AG09319 (cell line): Measurements from ENCODE around the gene AVPR2.

Source experiments
- DNase-seq: peaks from one replicate; pipeline ENCODE4 v3.0.0-alpha.2; 2010; ENCODE audit warnings: low read depth; ENCODE audit errors: extremely low read depth
- CTCF ChIP-seq: IDR thresholded peaks from 2 replicates; pipeline ENCODE4 v1.5.1; 2011; ENCODE audit warnings: low read depth, mild to moderate bottlenecking, inconsistent platforms, low read length, moderate library complexity

AVPR2 gene

GRCh38 chrX:153863251-153863991, 41.1 kb upstream of the AVPR2 start:
- no peak for DNase-seq
- TF ChIP-seq CTCF: no peak

- TF ChIP-seq CTCF: no peak
- DNase-seq: no peak
Observed at GRCh38 chrX:153864101-153864500, 40.4 kb upstream of the AVPR2 start.

- no peak for TF ChIP-seq CTCF
- no peak for DNase-seq
Observed at GRCh38 chrX:153864561-153865320, 39.7 kb upstream of the AVPR2 start.

- no peak for DNase-seq
Observed at GRCh38 chrX:153865321-153865580, 39.2 kb upstream of the AVPR2 start.

GRCh38 chrX:153865685-153866084, 38.8 kb upstream of the AVPR2 start:
- no peak for DNase-seq
- no peak for TF ChIP-seq CTCF

More at GRCh38 chrX:153865321-153865580, 39.2 kb upstream of the AVPR2 start:
- TF ChIP-seq CTCF: no peak

- TF ChIP-seq CTCF: no peak
- no peak for DNase-seq
Observed at GRCh38 chrX:153866302-153867019, 38.0 kb upstream of the AVPR2 start.

GRCh38 chrX:153867139-153867538, 37.3 kb upstream of the AVPR2 start:
- DNase-seq: no peak
- no peak for TF ChIP-seq CTCF
